Fibroblast of mammary gland (primary cell): Measurements from ENCODE around the gene XYLT1.

Experiments used
- DNase-seq: peaks from one replicate; pipeline ENCODE4 v3.0.0-alpha.2; 2010; ENCODE audit warnings: low read depth
- H3K4me3 ChIP-seq: 2 replicates; pipeline ENCODE4 v1.5.1; 2011; ENCODE audit warnings: low read depth, mild to moderate bottlenecking, low read length, moderate library complexity; ENCODE audit not compliant: control insufficient read depth
- TF ChIP-seq, protein P1 (sequence below): conservative IDR thresholded peaks from 2 replicates; pipeline ENCODE4 v1.5.1; 2011; ENCODE audit warnings: low read depth, low read length, inconsistent platforms; ENCODE audit not compliant: control insufficient read depth, insufficient read depth

The XYLT1 gene

DNA sequence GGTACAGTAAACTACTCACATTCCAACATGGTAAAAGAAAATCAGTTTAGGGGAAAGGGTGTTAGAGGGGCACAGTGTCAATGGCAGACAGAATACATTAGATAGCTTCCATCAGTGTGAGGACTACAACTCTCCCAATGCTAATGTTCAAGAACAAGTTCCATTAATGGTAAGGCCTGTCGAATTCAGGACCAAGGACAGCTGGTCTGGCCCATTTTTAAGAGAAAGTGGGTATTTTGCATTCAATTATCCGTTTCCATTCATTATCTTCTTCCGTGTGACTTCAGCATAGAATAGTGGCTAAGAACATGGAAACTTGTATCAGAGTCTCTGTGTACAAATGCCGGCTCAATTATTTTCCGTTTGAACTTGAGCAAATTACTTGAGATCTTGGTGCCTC lies 98.4 kb downstream of the XYLT1 start:
- no peak for DNase-seq
- no peak overlapping the region for H3K4me3 ChIP-seq
- TF ChIP-seq, protein P1, sequence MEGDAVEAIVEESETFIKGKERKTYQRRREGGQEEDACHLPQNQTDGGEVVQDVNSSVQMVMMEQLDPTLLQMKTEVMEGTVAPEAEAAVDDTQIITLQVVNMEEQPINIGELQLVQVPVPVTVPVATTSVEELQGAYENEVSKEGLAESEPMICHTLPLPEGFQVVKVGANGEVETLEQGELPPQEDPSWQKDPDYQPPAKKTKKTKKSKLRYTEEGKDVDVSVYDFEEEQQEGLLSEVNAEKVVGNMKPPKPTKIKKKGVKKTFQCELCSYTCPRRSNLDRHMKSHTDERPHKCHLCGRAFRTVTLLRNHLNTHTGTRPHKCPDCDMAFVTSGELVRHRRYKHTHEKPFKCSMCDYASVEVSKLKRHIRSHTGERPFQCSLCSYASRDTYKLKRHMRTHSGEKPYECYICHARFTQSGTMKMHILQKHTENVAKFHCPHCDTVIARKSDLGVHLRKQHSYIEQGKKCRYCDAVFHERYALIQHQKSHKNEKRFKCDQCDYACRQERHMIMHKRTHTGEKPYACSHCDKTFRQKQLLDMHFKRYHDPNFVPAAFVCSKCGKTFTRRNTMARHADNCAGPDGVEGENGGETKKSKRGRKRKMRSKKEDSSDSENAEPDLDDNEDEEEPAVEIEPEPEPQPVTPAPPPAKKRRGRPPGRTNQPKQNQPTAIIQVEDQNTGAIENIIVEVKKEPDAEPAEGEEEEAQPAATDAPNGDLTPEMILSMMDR: no peak

GRCh38 chr16:17371299-17371698 lies 99.5 kb downstream of the XYLT1 start:
- TF ChIP-seq, protein P1: no peak
- no peak overlapping the region for H3K4me3 ChIP-seq
- DNase-seq: no peak

- H3K4me3 ChIP-seq: no peak overlapping the region
- TF ChIP-seq, protein P1: no peak
- no peak for DNase-seq
Observed at GRCh38 chr16:17370731-17371285, 100.0 kb downstream of the XYLT1 start.

- peak; percentile 82 for DNase-seq
- H3K4me3 ChIP-seq: no peak overlapping the region
- TF ChIP-seq, protein P1: no peak
Observed at GRCh38 chr16:17370223-17370707, 100.5 kb downstream of the XYLT1 start.

DNA sequence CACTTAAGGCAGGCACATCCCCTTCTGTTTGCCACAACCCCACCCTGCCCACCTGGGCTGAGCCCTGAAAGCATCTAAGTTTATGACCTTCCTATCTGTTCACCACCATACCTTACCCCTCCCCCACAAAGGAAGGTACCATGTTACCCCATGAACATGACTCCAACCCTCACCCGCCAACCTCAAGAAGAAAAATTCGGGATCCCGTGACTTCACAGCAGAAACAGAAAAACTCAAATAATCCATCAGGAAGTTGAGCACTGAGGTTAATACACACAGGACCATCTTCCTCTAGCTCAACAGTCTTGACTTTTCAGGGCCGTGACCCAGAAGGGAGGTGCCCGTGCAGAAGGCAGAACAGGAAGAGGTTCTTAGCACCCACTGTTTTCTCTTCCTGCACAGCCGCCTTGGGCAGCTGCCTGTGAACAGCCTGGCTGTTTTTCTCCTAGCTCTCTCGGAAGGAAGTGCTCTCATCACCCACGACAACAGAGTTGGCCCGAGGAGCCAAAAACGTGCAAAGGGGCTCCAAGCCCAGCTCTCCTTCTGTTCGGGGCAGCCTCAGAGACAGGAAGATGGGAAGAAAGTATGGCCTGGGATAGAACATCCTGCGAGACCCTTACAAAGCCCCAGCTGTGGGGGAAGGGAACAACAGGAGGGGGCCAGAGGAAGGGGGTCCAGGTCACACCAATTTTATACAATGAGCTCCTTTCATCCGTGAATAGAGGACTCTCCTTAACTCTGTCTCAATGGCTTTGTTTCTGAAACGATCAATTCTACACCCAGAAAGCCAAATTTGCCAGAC lies 101.1 kb downstream of the XYLT1 start:
- no peak for DNase-seq

GRCh38 chr16:17368951-17369350 lies 101.8 kb downstream of the XYLT1 start:
- no peak overlapping the region for H3K4me3 ChIP-seq
- TF ChIP-seq, protein P1: no peak
- no peak for DNase-seq

More for the DNA sequence above, 101.1 kb downstream of the XYLT1 start:
- TF ChIP-seq, protein P1: no peak
- no peak overlapping the region for H3K4me3 ChIP-seq

- TF ChIP-seq, protein P1: no peak
- no peak overlapping the region for H3K4me3 ChIP-seq
- no peak for DNase-seq
Observed at GRCh38 chr16:17368446-17368845, 102.3 kb downstream of the XYLT1 start.
